ENCODE results near the gene ACSS3. TPM values are rescaled to one million over a fixed set of nuclear protein-coding genes. Genes with fewer than 3 reads are reported as not detected.

Gene ACSS3
- total and polyA plus RNA-seq, 3 experiments from 2014 or later = not detected

DNA sequence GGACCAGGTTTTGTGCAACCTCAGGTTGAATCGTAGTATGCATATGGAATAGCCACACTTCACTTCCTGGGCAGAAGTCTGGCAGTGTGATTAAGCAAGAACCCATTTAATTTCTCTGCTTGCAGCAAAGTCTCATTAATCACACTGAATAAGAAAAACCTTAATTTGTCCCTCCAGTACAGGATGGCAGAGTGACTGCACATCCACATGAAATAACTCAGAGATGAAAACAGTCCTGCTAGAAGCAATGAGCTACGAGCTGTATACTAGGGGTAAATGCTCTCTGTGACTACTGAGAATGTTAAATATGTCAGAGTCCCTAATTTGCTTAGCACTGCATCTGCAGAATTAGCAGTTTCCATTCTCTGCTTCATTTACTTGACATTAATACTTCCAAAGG is 88.9 kb downstream of the ACSS3 start:
- no peak overlapping the region for H3K4me3 Mint-ChIP-seq
- Histone ChIP-seq H3K4me1 (ENCODE audit: insufficient read depth, low read length) (no peaks in the 10 kb centered on the region), H3K36me3 (ENCODE audit: insufficient read depth, low read length) (no peaks in the 10 kb centered on the region), H3K4me3 (ENCODE audit: low read length) (no peak overlapping the region), H3K27ac (ENCODE audit: low read depth, low read length) (no peak overlapping the region), H3K27me3 (ENCODE audit: insufficient read depth, low read length, poor library complexity, severe bottlenecking) (no peaks in the 10 kb centered on the region), H3K9me3 (ENCODE audit: low read length) (no peaks in the 10 kb centered on the region)
- CTCF ChIA-PET = no interaction called here
- H3K27me3 Mint-ChIP-seq = no peaks in the 10 kb centered on the region
- POLR2A ChIA-PET = no interaction called here
- no peaks in the 10 kb centered on the region for H3K36me3 Mint-ChIP-seq
- no peak overlapping the region for H3K27ac Mint-ChIP-seq
- no peak for DNase-seq
- no peaks in the 10 kb centered on the region for H3K4me1 Mint-ChIP-seq
- H3K9me3 Mint-ChIP-seq = peaks cover 2 to 12% (median 3%) of the 10 kb centered on the region in 5 donors

DNA sequence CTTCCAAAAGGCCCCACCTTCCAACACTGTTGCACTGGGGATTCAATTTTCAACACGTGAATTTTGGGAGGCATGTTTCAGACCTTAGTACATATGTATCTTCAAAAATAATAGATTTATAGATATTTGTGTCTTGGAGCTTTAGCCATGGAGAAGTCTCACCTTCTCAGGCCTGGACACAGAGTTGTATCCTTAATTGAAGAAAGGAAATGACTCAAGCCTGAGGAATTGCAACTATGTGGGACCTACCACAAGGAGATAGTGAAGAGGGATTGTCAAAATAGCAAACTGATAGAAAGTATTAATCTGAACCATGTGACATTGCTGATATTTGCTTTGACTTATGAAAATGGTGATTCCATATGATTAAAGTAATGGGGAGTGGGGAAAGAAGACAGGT is 89.8 kb downstream of the ACSS3 start:
- Histone ChIP-seq H3K4me1 (ENCODE audit: insufficient read depth, low read length) (no peaks in the 10 kb centered on the region), H3K4me3 (ENCODE audit: low read length) (no peak overlapping the region), H3K27ac (ENCODE audit: low read depth, low read length) (no peak overlapping the region), H3K9me3 (ENCODE audit: low read length) (no peaks in the 10 kb centered on the region), H3K27me3 (ENCODE audit: insufficient read depth, low read length, poor library complexity, severe bottlenecking) (no peaks in the 10 kb centered on the region), H3K36me3 (ENCODE audit: insufficient read depth, low read length) (no peaks in the 10 kb centered on the region)
- DNase-seq = no peak
- H3K27ac Mint-ChIP-seq = no peak overlapping the region
- CTCF ChIA-PET = no interaction called here
- H3K4me1 Mint-ChIP-seq = no peaks in the 10 kb centered on the region
- H3K36me3 Mint-ChIP-seq = no peaks in the 10 kb centered on the region
- H3K4me3 Mint-ChIP-seq = no peak overlapping the region
- POLR2A ChIA-PET = no interaction called here
- peaks cover 2 to 14% (median 7%) of the 10 kb centered on the region in 5 donors for H3K9me3 Mint-ChIP-seq
- no peaks in the 10 kb centered on the region for H3K27me3 Mint-ChIP-seq

DNA sequence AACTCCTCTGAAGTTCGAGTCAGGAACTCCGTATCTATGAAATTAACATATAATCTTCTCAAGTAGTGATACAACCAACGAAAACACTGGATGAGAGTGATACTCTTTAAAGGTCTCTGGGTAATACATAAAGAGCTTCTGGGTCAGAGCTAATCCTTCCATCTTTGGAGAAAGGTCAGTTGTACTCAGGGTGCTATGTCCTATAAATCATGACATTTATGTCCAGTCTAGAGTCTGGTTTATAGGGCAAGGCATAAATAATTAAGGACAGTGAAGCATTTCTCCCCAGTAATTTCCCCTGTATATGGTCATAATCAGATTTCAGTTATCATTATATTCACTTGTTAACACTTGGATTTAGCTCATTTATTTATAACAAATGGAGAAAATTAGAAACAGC is 90.6 kb downstream of the ACSS3 start:
- no peak overlapping the region for H3K4me3 ChIP-seq (ENCODE audit: low read length)
- no peaks in the 10 kb centered on the region for H3K9me3 ChIP-seq (ENCODE audit: low read length)
- no peak overlapping the region for H3K27ac Mint-ChIP-seq
- peaks cover 2 to 17% (median 7%) of the 10 kb centered on the region in 5 donors for H3K9me3 Mint-ChIP-seq
- ChIA-PET POLR2A (no interaction called here), CTCF (no interaction called here)
- no peaks in the 10 kb centered on the region for H3K4me1 ChIP-seq (ENCODE audit: insufficient read depth, low read length)
- H3K27me3 Mint-ChIP-seq = no peaks in the 10 kb centered on the region
- H3K36me3 ChIP-seq (ENCODE audit: insufficient read depth, low read length) = no peaks in the 10 kb centered on the region
- no peaks in the 10 kb centered on the region for H3K36me3 Mint-ChIP-seq
- no peak overlapping the region for H3K27ac ChIP-seq (ENCODE audit: low read depth, low read length)
- H3K27me3 ChIP-seq (ENCODE audit: insufficient read depth, low read length, poor library complexity, severe bottlenecking) = no peaks in the 10 kb centered on the region
- H3K4me3 Mint-ChIP-seq = no peak overlapping the region
- H3K4me1 Mint-ChIP-seq = no peaks in the 10 kb centered on the region
- no peak for DNase-seq

DNA sequence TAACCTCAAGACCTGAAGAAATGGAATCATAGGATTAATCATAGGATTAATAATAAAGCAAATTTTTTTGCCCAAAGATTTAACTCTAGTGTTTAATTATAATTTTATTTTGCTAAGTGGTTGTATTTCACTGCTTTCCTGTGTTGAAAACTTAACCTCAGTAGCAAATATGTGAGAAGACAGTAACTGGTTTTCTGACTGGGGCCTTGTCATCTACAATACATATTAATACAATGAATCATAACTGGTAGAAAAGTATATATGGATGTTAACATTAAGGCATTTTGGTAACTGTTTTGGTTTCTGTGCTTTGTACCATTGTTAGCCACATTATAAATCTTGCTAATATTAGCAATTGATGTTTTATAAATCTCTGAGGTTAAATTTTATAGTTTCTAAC is 92.2 kb downstream of the ACSS3 start:
- Mint-ChIP-seq H3K27me3 (no peaks in the 10 kb centered on the region), H3K9me3 (peaks cover 2 to 16% (median 5%) of the 10 kb centered on the region in 5 donors), H3K4me3 (no peak overlapping the region), H3K4me1 (no peaks in the 10 kb centered on the region), H3K36me3 (no peaks in the 10 kb centered on the region), H3K27ac (no peak overlapping the region)
- POLR2A ChIA-PET = no interaction called here
- CTCF ChIA-PET = no interaction called here
- no peak for DNase-seq
- Histone ChIP-seq H3K4me1 (ENCODE audit: insufficient read depth, low read length) (no peaks in the 10 kb centered on the region), H3K36me3 (ENCODE audit: insufficient read depth, low read length) (no peaks in the 10 kb centered on the region), H3K4me3 (ENCODE audit: low read length) (no peak overlapping the region), H3K27ac (ENCODE audit: low read depth, low read length) (no peak overlapping the region), H3K9me3 (ENCODE audit: low read length) (no peaks in the 10 kb centered on the region), H3K27me3 (ENCODE audit: insufficient read depth, low read length, poor library complexity, severe bottlenecking) (no peaks in the 10 kb centered on the region)

- H3K4me3 Mint-ChIP-seq = no peak overlapping the region
- no peak for DNase-seq
- H3K36me3 Mint-ChIP-seq = no peaks in the 10 kb centered on the region
- ChIA-PET POLR2A (no interaction called here), CTCF (no interaction called here)
- no peaks in the 10 kb centered on the region for H3K4me1 Mint-ChIP-seq
- Histone ChIP-seq H3K4me1 (ENCODE audit: insufficient read depth, low read length) (no peaks in the 10 kb centered on the region), H3K9me3 (ENCODE audit: low read length) (no peaks in the 10 kb centered on the region), H3K27ac (ENCODE audit: low read depth, low read length) (no peak overlapping the region), H3K36me3 (ENCODE audit: insufficient read depth, low read length) (no peaks in the 10 kb centered on the region), H3K27me3 (ENCODE audit: insufficient read depth, low read length, poor library complexity, severe bottlenecking) (no peaks in the 10 kb centered on the region), H3K4me3 (ENCODE audit: low read length) (no peak overlapping the region)
- H3K9me3 Mint-ChIP-seq = peaks cover 7 to 25% (median 11%) of the 10 kb centered on the region in 5 donors
- H3K27me3 Mint-ChIP-seq = no peaks in the 10 kb centered on the region
- no peak overlapping the region for H3K27ac Mint-ChIP-seq
These were observed 95.0 kb downstream of the ACSS3 start for GRCh38 chr12:81172851-81173250.

DNA sequence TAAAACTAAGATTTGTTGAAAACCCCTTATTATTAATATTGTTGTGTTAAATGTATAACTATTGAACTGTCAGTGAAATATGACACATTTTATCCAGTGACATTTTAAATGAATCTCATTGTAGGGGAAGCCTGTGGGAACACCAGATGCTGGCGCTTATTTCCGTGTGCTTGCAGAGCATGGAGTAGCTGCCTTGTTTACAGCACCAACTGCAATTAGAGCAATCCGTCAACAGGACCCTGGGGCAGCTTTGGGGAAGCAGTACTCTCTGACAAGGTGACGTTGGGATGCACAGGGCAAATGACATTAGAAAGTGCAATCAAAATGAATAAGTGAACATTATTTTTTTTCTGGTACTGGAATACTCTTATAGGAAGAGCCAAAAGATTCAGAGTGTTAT is 96.8 kb downstream of the ACSS3 start:
- no peaks in the 10 kb centered on the region for H3K27me3 Mint-ChIP-seq
- Histone ChIP-seq H3K4me3 (ENCODE audit: low read length) (no peak overlapping the region), H3K27me3 (ENCODE audit: insufficient read depth, low read length, poor library complexity, severe bottlenecking) (no peaks in the 10 kb centered on the region), H3K36me3 (ENCODE audit: insufficient read depth, low read length) (no peaks in the 10 kb centered on the region), H3K9me3 (ENCODE audit: low read length) (no peaks in the 10 kb centered on the region), H3K27ac (ENCODE audit: low read depth, low read length) (no peak overlapping the region), H3K4me1 (ENCODE audit: insufficient read depth, low read length) (no peaks in the 10 kb centered on the region)
- H3K4me3 Mint-ChIP-seq = no peak overlapping the region
- ChIA-PET POLR2A (no interaction called here), CTCF (no interaction called here)
- H3K27ac Mint-ChIP-seq = no peak overlapping the region
- H3K4me1 Mint-ChIP-seq = no peaks in the 10 kb centered on the region
- no peaks in the 10 kb centered on the region for H3K36me3 Mint-ChIP-seq
- DNase-seq = no peak
- H3K9me3 Mint-ChIP-seq = peaks cover 7 to 25% (median 12%) of the 10 kb centered on the region in 5 donors

DNA sequence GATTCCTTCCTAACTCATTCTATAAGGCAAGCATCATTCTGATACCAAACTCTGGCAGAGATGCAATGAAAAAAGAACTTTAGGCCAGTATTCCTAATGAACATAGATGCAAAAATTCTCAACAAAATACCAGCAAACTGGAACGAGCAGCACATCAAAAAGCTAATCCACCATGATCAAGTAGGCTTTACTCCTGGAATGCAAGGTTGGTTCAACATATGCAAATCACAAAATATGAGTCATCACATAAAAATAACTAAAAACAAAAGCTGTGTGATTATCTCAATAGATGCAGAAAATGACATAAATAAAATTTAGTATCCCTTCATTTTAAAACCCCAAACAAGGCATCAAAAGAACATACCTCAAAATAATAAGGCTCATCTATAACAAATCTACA is 98.9 kb downstream of the ACSS3 start:
- H3K36me3 ChIP-seq (ENCODE audit: insufficient read depth, low read length) = no peaks in the 10 kb centered on the region
- no peak overlapping the region for H3K4me3 ChIP-seq (ENCODE audit: low read length)
- H3K27me3 ChIP-seq (ENCODE audit: insufficient read depth, low read length, poor library complexity, severe bottlenecking) = no peaks in the 10 kb centered on the region
- H3K4me3 Mint-ChIP-seq = no peak overlapping the region
- no peaks in the 10 kb centered on the region for H3K4me1 Mint-ChIP-seq
- H3K4me1 ChIP-seq (ENCODE audit: insufficient read depth, low read length) = no peaks in the 10 kb centered on the region
- H3K27me3 Mint-ChIP-seq = no peaks in the 10 kb centered on the region
- no peaks in the 10 kb centered on the region for H3K9me3 ChIP-seq (ENCODE audit: low read length)
- peaks cover 7 to 33% (median 15%) of the 10 kb centered on the region in 5 donors for H3K9me3 Mint-ChIP-seq
- H3K27ac Mint-ChIP-seq = no peak overlapping the region
- ChIA-PET CTCF (no interaction called here), POLR2A (no interaction called here)
- H3K27ac ChIP-seq (ENCODE audit: low read depth, low read length) = no peak overlapping the region
- DNase-seq = no peak
- no peaks in the 10 kb centered on the region for H3K36me3 Mint-ChIP-seq

DNA sequence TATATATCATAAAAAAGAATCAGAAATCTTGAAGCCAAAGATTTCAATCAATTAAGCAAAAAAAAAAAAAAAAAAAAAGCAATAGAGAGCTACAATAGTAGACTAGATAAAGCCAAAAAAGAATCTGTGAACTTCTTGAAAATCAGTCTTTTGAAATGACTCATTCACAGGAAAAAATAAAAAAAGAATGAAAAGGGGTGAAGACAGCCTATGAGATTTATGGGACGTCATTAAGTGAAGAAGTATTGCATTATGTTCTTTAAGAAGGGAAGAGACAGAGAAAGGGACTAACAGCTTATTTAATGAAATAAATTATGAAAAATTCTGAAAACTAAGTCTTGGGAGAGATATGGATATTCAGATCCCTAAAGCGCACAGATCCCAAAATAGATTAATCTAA is 103.8 kb downstream of the ACSS3 start:
- Mint-ChIP-seq H3K4me1 (no peaks in the 10 kb centered on the region), H3K4me3 (no peak overlapping the region), H3K36me3 (no peaks in the 10 kb centered on the region), H3K27ac (no peak overlapping the region), H3K9me3 (peaks cover 5 to 45% (median 6%) of the 10 kb centered on the region in 5 donors), H3K27me3 (no peaks in the 10 kb centered on the region)
- POLR2A ChIA-PET = no interaction called here
- H3K27me3 ChIP-seq (ENCODE audit: insufficient read depth, low read length, poor library complexity, severe bottlenecking) = no peaks in the 10 kb centered on the region
- H3K27ac ChIP-seq (ENCODE audit: low read depth, low read length) = no peak overlapping the region
- H3K4me3 ChIP-seq (ENCODE audit: low read length) = no peak overlapping the region
- no peaks in the 10 kb centered on the region for H3K9me3 ChIP-seq (ENCODE audit: low read length)
- H3K4me1 ChIP-seq (ENCODE audit: insufficient read depth, low read length) = no peaks in the 10 kb centered on the region
- no peak for DNase-seq
- H3K36me3 ChIP-seq (ENCODE audit: insufficient read depth, low read length) = no peaks in the 10 kb centered on the region
- CTCF ChIA-PET = no interaction called here

DNA sequence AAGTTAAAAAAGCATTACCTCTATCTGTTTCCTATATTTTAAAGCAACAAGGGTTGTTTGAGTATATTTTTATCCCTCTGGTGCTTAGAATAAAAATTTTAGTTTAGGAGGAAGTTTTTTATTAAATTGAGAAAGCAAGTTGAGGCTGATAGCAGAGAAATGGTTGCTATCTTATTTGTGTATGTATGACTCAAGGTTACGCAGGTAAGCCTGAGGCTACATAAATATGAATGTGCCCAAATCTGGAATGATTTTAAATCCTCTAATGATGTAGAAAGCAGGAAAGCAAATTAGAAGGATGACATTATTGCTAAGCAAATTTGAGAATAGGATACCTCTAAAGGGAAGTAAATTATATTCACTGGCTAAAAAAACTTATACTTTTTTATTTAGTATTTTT is 109.8 kb downstream of the ACSS3 start:
- no peak for DNase-seq
- peaks cover 5 to 57% (median 7%) of the 10 kb centered on the region in 5 donors for H3K9me3 Mint-ChIP-seq
- no peaks in the 10 kb centered on the region for H3K9me3 ChIP-seq (ENCODE audit: low read length)
- no peaks in the 10 kb centered on the region for H3K27me3 Mint-ChIP-seq
- no peak overlapping the region for H3K4me3 ChIP-seq (ENCODE audit: low read length)
- no peaks in the 10 kb centered on the region for H3K36me3 Mint-ChIP-seq
- H3K27ac Mint-ChIP-seq = no peak overlapping the region
- no peak overlapping the region for H3K4me3 Mint-ChIP-seq
- H3K4me1 ChIP-seq (ENCODE audit: insufficient read depth, low read length) = no peaks in the 10 kb centered on the region
- CTCF ChIA-PET = no interaction called here
- POLR2A ChIA-PET = no interaction called here
- no peaks in the 10 kb centered on the region for H3K27me3 ChIP-seq (ENCODE audit: insufficient read depth, low read length, poor library complexity, severe bottlenecking)
- no peak overlapping the region for H3K27ac ChIP-seq (ENCODE audit: low read depth, low read length)
- no peaks in the 10 kb centered on the region for H3K4me1 Mint-ChIP-seq
- H3K36me3 ChIP-seq (ENCODE audit: insufficient read depth, low read length) = no peaks in the 10 kb centered on the region
